GM19351 (cell line): Measurements from ENCODE around the gene POLE.
"Not testable (repeated sequence)": the region's sequence is repeated elsewhere in the genome, so short reads cannot be mapped to it uniquely, and the experiment has no call there.

ENCODE experiments used
- ATAC-seq: cut with Tn5 transposase; IDR thresholded peaks from one replicate; pipeline ENCODE4 v1.9.1; 2021; ENCODE audit warnings: mild to moderate bottlenecking, moderate library complexity; ENCODE audit not compliant: unreplicated experiment

POLE gene

DNA sequence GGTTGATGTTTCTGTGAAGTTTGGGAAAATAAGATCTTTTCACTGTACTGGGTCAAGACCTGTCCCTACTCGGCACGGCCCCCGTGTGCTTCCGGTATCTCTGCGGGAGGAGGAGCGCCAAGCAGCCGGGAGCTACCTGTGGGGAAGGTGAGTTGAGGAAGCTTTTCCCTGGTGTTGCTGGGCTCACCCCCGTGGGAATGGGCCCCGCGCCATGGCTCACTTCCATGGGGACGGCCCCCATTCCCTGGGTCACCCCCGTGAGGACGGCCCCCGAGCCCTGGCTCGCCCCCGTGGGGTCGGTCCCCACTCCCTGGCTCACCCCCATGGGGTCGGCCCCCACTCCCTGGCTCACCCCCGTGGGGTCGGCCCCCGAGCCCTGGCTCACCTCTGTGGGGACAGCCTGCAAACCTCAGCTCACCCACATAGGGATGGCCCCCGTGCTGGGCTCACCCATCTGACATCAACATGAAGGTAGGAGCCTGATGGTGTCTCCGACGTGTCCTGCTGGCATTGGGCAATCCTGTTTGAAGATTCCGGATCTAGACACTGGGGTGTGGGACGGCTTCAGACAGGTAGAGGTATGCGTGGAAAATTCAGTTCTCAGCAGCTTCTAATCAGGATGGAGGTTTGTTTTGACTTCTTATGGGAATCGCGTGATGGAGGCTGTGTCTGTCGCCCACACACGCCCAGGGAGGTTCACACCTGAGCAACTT, 85.8 kb downstream of the POLE start:
- no peak for ATAC-seq

DNA sequence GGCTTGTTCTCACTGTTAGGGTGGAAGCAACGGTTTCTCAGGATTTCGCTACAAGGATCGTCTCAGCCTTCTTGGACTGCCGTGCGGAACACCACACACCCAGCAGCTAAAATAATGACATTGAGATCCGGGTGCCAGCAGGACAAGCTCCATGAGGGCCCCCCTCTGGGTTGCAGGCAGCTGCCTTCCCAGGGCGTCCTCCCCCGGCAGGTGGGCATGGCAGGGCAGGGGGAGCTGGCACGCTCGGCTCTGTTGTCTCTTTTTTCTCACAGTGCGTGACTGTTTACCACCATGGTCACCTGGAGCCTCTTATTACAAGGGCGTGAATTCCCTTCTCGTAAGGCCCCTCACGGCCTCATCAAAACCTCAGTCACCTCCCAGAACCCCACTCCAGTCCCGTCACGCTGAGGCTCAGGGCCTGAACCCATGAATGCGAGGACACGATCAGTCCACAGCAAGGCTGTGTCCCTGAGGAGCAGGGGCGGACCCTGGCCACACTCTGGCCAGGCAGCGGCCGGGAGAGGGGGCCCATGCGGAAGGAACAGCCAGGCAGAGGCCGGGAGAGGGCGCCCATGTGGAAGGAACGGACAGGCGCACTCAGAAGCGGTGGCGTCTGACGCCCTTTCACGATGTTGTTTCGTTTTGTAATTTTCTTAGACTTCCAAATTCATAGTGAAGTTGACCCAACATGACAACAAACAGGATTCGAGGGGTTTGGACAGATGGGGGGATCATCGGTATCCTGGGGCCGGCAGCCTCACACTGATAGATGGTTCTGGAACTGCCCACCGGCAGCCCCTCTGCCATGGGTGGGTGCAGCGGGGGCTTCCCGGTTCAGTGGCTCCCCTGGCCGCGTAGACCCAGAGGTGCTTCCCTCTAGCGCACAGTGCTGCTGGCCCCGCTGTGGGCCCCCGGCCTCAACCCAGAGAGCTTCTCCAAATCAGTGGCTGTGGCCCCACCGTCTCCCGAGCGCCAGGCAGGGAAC, 86.8 kb downstream of the POLE start:
- ATAC-seq: no peak

DNA sequence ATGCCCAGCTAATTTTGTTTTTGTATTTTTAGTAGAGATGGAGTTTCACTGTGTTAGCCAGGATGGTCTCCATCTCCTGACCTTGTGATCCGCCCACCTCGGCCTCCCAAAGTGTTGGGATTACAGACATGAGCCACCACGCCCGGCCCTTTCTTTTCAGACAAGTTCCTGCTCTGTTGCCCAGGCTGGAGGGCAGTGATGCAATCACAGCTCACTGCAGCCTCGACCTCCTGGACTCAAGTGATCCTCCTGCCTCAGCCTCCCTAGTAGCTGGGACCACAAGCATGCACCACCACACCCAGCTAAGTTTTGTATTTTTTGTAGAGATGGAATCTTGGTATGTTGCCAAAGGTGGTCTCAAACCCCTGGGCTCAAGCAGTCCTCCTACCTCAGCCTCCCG, 87.6 kb downstream of the POLE start:
- ATAC-seq: not testable (repeated sequence)

DNA sequence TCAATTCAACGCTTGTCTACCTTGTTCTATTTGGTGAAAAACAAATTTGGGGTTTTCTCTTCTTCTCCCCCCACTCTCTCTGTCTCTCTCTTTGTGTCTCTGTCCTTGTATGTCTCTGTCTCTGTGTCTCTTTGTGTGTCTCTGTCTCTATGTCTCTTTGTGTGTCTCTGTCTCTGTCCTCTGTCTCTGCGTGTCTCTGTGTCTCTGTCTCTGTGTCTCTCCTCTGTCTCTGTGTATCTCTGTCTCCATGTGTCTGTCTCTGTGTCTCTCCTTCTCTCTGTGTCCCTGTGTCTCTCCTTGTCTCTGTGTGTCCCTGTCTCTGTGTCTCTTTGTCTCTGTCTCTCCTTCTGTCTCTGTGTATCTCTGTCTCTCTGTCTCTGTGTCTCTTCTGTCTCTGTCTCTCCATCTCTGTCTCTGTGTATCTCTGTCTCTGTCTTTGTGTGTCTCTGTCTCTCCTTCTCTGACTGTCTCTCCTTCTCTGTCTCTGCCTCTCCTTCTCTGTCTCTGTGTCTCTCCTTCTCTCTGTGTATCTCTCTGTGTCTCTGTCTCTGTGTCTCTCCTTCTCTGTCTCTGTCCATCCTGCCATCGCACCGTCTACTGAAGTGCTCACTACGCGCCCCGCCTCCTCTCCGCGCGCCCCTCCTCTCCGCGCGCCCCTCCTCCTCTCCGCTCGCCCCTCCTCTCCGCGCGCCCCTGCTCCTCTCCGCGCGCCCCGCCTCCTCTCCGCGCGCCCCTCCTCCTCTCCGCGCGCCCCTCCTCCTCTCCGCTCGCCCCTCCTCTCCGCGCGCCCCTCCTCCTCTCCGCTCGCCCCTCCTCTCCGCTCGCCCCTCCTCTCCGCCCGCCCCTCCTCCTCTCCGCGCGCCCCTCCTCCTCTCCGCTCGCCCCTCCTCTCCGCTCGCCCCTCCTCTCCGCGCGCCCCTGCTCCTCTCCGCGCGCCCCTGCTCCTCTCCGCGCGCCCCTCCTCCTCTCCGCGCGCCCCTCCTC, 89.5 kb downstream of the POLE start:
- no peak for ATAC-seq

DNA sequence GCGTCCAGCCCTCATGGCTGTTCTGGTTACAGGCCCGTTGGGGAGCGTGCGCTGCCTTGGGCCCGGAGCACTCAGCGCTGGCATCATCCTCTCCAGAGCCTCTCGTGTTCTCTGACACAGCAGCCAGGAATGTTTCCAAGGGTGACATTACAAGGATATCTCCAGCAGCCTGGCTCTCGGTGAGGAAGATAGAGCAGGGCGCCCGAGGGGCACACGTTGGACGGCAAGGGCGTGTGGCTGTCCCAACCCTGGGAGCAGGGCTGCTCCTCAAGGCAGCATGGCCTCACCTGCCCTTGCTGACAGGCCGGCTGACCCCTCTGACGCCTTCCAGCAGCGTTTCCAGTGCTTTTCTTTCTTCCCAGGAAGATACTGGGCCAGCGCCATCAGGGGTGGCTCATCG, 91.1 kb downstream of the POLE start:
- ATAC-seq: no peak

DNA sequence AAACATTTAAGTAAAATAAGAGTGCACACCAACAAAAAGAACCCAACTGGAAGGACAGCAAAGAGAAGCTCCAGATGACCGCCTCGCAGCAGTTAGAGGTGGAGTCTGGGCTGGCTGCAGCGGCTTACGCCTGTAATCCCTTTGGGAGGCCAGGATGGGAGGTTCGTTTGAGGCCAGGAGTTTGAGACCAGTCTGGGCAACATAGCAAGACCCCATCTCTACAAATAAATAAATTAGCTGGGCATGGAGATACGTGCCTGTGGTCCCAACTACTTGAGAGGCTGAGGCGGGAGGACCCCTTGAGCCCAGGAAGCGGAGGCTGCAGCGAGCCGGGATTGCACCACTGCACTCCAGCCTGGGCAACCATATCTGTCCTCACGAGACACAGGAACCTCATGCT, 92.0 kb downstream of the POLE start:
- ATAC-seq: no peak

DNA sequence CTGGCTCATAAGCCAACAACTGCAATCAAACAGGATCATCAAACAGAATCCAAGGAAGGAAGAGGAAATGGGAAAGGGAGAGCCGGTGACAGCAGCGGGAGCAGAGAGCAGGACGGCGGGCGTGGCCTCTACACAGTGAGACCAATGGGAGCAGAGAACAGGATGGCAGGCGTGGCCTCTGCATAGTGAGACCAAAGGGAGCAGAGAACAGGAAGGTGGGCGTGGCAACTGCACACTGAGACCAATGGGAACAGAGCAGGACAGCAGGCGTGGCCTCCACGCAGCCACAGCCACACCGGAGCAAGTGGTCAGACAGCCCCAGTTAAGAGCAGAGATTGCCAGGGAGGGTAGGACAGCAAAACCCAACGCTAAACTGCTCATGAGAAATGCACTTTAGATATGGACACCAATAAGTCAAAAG, 93.2 kb downstream of the POLE start:
- ATAC-seq: peak; percentile 50

DNA sequence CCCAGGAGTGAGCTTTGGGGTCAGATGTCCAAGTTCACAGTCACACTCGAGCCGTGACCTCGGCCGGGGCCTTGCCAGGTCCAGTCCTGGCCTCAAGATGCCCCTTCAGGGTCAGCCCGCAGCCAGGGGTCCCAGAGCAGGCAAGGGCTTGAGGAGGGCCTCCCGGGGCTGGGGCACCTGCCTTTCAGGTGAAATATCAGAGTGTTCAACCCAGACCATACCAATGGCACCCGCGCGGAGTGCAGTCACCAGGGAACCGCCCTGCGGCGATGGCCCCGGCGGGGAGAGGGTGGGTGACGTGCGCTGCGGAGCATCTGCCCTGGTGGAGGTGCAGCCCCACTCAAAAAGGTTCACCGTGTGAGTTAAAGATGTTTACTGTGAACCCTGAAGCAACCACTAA, 93.6 kb downstream of the POLE start:
- ATAC-seq: no peak

DNA sequence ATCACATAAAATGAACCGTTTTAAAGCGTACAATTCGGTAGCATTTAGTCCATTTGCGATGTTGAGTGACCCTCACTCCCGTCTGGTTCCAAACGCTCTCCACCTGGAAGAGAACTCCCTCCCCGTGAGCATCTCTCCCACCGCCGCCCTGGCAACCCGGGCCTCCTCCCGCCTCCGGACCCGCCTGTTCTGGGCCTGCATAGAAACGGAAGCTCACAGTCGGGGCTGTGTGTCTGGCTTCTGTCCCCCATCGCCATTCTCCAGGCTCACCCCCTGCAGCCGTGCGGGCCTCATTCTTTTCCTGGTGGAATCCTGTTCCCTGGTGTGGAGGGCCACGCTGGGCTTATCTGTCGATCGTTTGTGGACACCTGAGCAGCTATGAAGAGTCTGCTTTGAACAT, 94.1 kb downstream of the POLE start:
- ATAC-seq: no peak

DNA sequence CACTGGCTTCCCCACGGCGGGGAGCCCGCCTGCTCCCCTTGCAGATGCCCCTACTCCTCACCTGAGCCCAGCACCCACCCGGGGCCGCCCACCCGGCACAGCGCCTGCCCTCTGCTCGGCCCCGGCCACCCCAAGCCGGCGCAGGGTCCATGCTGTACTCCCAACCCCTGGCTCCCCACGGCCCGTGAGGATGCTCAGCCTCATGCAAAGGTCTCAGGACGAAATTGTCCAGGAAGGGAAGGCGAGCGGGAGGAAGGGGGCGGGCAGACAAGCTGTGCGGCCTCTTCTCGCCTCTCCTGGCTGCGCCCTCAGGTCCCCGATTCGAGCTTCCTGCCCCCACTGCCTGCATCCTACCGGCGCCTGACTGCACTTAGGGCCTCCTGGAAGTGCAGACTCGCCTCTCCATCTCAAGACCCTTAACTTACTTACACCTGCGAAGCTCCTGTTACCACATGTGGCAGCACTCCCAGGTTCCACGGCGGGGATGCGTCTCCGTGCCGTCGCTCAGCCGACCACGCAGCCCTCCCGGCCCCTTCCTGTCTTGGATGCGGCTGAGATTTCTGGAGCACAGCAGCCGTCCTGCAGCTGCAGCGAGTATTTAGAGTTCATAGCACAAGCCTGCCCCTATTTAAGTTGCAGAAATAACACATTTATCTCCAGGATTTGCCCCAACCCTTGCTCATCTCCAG, 94.7 kb downstream of the POLE start:
- ATAC-seq: no peak

DNA sequence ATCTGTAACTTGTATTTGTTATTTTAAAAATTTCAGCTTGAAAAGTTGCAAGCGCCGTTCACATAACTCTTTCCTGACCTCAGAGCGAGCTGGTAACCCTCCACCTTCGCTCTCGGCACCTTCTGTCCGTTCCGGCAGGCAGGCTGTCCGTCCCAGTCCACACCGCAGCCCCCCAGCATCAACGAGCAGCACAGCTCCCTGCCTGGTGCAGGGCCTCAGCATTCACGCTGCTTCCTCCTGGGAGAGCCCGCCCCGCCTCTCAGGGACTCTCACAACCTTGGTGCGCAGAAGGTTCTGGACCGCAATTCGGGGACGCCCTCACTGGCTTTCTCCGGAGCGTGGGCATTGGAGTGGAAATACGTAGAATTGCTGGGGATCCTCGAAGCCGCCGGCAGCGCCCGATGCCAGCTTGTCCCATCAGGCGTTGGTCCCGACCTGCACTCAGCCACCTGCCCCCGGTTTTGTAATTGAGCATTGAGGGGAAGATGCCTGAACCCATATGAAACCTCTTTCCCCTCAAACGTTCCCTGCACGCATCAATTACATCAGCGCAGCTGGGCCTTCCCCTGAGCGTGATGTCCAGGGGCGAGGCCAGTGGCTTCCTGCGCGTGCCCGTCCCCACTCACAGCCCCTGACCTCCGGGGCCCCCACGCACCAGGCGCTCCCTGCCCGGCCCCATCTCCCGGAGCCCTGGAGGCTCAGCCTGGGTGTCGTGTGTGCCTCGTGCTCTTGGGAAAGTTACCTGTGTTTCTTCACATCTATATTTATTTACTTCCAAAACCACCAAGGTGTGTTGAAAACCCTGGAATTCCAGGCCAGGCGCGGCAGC, 95.8 kb downstream of the POLE start:
- ATAC-seq: no peak

DNA sequence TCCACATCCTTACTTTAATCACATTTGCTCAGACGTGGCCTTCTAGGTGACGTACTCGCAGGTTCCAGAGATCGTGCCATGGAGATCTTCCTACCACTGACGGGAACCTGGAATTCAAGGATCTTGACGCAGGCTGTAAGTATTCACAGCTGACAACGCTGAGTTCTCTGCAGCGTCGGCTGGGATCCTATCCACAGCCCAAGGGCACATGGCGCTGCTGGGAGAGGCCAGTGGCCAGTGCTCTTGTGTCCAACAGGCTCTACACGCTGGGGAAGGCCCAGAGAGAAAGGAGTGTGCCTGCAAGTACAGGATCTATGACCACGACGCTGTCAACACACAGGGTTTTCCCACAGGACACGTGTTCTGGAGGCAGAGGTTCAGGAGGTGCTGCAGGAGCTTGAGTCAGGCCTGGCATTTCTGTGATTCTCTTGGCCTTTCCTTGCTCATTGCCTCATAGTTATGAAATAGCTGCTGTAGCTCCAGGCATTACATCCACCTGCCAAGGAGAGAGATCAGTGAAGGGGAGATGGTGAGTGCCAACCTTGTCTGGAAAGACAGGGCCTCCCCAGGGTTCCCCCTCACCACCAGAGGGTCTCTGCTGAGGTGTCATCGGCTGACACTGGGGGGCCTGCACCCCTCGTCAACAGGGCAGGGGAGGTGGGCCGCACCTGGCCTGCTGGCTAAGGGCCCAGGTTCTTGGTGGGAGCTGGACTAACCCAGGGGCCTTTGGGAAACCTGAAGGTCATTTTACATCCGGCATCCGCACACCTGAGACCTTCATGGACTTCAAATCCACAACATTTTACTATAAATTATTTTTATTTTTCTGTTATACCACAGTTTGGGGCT, 98.1 kb downstream of the POLE start:
- no peak for ATAC-seq

DNA sequence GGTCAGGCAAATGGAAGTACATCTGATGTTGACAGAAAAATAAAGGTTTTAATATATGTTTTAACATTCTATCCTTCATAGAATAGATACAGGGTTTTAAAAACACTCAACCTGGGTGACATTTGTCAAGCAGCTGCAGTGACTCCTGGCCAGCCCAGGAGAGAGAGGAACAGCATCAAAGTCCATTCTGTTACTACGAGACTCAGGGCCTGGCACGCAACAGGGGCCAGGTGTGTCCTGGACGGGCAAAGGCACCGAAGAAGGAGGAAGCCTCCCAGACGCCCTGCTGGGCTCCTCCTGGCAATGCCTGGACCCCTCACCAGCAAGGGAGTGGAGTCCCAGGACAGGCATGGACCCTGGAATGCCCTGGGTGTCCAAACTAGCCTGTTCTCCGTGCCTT, 98.8 kb downstream of the POLE start:
- no peak for ATAC-seq

DNA sequence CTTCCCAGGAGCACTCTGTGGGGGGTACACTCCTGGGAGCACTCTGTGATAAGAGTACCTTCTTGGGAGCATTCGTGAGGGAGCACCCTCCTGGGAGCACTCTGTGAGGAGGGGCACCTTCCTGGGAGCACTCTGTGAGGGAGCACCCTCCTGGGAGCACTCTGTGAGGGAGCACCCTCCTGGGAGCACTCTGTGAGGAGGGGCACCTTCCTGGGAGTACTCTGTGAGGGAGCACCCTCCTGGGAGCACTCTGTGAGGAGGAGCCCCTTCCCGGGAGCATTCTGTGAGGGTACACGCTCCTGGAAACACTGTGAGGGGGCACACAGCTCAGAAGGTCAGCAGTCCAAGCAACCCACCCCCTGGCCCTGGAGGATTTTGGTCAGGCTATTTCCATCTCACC, 99.4 kb downstream of the POLE start:
- ATAC-seq: no peak

DNA sequence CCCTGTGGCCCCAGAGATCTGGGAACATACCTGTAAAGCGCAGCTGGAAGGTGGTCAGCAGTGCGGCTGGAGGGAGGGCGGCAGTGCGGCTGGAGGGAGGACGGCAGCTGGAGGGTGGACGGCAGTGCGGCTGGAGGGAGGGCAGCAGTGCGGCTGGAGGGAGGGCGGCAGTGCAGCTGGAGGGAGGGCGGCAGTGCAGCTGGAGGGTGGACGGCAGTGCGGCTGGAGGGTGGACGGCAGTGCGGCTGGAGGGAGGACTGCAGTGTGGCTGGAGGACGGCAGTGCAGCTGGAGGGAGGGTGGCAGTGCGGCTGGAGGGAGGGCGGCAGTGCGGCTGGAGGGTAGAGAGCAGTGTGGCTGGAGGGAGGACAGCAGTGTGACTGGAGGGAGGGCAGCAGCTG, 100.2 kb downstream of the POLE start:
- ATAC-seq: no peak

DNA sequence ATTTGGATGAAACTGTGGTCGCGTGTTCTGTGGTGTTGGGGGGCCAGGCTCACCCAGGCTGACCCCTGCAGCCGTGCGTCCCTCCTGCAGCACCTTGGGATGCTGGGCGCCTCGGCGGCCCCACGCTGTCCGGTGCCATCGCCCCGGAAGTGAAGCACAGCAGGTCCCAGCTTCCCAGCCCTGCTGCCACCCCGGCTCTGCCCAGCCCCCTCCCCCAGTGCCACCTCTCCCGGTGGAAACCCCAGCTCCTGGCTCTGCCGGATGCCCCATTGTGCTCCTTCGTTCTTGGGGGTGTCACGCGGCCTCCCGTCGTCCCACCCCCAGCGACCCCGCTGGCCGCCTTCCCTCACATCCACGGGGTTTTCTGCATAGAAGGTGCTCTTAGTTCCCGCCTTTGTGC, 102.0 kb downstream of the POLE start:
- no peak for ATAC-seq

DNA sequence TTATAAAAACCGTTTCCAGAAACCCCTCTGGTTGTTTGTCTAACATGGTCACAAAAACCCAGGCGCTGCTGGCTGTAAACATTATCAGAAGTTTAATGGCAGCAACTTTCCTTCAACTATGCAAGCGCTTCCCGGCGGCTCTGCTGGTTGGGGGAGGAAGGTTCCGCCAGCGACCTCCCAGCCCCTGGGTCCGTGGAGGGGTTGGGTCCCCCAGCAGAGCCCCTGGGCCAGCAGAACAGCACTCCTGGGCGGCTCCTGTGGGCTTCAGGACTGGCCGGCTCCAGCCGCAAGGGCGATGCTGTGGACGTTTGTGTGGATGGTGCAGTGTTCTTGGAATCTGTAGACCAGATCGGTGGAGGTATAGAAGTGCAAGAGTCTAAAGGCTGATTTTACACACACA, 102.7 kb downstream of the POLE start:
- no peak for ATAC-seq

DNA sequence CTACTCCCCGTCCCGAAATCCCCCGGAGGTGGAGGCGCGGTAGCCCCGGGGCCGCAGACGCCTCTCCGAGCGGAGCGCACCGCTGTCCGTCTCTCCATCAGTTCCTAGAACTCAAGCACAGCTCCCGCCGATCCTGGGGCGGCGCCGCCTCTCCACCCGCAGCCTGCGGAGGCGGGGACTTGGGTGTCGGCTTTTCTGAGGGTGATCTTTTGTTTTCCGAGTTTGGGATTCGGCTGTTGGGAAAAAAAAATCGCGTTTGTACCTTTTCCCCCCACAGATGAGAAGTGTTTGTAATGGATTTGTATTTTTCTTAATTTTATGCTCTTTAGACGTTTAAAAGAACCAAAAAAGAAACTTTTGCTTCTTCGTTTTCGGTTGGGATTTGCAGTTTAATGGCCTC, 103.4 kb downstream of the POLE start:
- ATAC-seq: no peak

DNA sequence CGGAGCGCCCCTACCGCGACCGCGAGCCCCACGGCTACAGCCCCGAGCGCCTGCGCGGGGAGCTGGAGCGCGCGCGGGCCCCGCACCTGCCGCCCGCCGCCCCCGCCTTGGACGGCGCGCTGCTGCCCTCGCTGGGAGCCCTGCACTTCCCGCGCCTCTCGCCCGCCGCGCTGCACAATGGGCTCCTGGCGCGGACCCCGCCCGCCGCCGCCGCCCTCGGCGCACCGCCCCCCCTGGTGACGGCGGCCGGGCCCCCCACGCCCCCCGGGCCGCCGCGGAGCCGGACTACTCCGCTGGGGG, 103.8 kb downstream of the POLE start:
- ATAC-seq: no peak
